Hair follicle dermal papilla cell (primary cell): ENCODE results near the gene PNMA6E. TPM values are rescaled to one million over a fixed set of nuclear protein-coding genes. Genes with fewer than 3 reads are reported as not detected.

Experiments used
- small RNA-seq: library from RNA; depleted of rRNA; stranded (forward); fragments of <200 nt; gene quantifications from one replicate; pipeline ENCODE3, GENCODE V24; 2012
- total RNA-seq: library from RNA; depleted of rRNA; stranded (reverse); fragments of >200 nt; gene quantifications from 2 replicates; pipeline ENCODE4 v1.2.3, GENCODE V29; 2012

Gene PNMA6E
- not detected in 2 replicates for total RNA-seq

DNA sequence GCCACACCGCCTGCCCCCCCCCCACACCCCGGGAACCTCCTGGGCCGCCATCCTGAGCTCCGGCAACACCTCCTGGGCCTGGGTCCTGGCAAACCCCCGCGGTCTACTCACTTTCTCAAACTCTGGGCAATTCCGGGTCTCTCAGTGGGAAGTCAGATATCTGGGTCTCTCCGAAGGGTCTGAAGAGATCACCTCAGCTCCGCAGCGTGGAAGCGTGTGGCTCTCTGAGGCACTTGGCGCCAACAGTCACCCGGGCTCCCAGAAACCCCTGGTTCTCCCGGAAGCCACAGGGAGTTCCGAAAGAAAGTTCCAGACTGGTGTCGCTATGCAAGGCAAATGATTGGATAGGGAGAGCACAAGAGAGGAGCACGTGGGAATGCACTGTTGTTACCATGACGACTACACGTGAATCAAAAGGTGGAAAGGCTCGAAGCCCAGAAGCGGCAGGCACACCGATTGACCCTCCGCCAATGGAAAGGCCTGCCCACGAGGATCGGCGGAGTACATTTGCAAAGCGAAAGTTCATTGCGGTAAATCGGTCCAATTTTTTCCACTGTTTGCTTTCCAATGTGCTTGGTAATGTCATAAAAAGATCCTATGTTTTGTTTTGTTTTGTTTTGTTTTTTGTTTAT, at the start of gene PNMA6E:
Gene PNMA6E, minus strand, starts transcription at position 218 of the 632 bp plus-strand sequence. CDS start 2,501 bp downstream, outside the sequence.

DNA sequence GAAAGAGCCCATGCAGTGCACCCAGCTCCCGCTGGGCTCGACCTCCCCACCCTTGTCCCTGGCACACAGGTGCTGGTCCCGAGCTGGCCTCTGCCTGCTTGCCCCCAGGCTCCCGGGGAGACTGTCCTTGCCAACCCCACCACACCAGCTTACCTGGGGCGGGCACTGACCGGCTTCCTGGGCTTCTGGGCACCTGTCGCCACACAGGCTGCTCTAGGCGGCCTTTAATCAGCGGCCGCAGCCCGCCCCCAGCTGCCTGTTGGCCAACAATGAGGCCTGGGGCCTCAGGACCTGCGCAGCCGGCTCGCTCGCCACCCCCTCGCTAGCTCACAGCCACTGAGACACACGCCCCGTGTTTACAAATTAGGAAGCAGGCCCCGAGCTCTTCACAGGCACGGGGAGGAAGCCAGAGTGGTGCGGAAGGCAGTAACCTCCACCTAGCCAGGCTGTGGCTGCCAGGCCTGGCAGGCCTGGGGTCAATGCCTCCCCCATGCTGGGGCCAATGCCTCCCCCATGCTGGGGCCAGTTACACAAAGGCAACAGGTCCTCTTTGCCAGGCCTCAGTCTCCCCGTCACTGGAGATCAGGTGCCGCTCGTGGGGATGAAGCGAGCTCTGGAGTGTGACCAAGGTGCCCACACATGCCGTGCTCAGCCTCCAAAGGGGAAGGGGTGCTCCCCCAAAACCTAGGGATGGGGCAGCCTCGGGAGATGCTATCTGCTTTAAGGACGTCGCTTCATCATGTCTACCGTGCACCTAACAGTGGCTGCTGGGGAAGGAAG, 44.9 kb upstream of the PNMA6E start, which contains the start of gene TREX2:
Gene TREX2, minus strand, starts transcription at position 201 of the 780 bp plus-strand sequence. CDS start 626 bp downstream, outside the sequence.

DNA sequence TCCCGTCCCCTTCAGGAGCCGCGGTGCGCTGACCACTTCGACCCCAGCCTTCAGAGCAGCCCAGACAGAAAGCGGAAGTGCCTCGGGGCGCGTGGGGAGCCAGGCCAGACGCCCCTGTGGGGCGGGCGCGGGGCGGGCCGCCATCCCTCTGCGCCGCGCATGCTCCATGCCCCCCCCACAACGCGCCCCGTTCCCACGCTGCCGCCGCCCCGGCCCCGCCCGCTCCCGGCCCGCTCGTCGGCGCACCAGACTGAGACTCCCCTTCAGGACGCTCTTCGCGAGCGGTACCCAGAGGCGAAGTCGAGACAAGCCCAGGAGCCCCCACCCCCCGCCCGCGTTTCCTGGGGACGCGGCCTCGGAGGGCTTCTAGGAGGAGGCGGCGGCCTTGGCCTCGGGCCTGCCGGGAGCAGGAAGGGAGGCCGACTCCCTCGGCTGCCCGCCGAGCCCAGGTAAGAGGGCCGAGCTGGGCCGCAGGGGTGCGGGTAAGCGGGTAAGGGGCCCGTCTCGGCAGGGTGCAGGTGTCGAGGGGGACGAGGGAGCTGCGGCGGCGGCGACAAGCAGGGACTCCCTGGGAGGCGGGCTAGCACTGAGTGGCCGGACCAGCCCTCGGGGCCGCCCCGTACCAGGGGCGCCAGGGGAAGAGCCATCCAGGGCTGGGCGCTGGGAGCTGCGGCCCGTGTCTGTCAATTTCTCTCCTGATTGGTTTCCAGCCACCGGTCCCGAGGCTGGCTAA, 10.3 kb upstream of the PNMA6E start, which contains the start of gene ZFP92:
Gene ZFP92, plus strand, starts transcription at position 218 of the 733 bp plus-strand sequence. CDS start 6,851 bp downstream, outside the sequence.

Small RNA genes within 50 kb of the gene (small RNA-seq; reads per million reads assigned to genes)
- gene AC152007.1 = not detected
- gene RN7SL667P = not detected

Other genes starting within 250 kb of the PNMA6E start
- not detected in 2 replicates for gene MAGEA1, start 222.1 kb downstream of the PNMA6E start, total RNA-seq
- gene PNMA6F, start 79.6 kb downstream of the PNMA6E start, total RNA-seq = not detected in 2 replicates
- 20.2 and 20.3 TPM in 2 replicates for gene ZNF275, start 67.2 kb downstream of the PNMA6E start, total RNA-seq
- under 0.01 and 0.12 TPM in 2 replicates for gene ZFP92, start 10.1 kb upstream of the PNMA6E start, total RNA-seq
- gene TREX2, start 44.7 kb upstream of the PNMA6E start, total RNA-seq = 1.1 and 2.9 TPM in 2 replicates
- 10.6 and 12.3 TPM in 2 replicates for gene HAUS7, start 69.2 kb upstream of the PNMA6E start, total RNA-seq
- 39.8 and 63.6 TPM in 2 replicates for gene BGN, start 93.6 kb upstream of the PNMA6E start, total RNA-seq
- 0.16 TPM in 1 of 2 replicates, not detected in the other for gene ATP2B3, start 116.3 kb upstream of the PNMA6E start, total RNA-seq
- gene CCNQ, start 197.8 kb upstream of the PNMA6E start, total RNA-seq = 24.5 and 28.6 TPM in 2 replicates
- not detected in 2 replicates for gene DUSP9, start 245.9 kb upstream of the PNMA6E start, total RNA-seq